ENCODE measurements around the gene ERC1.

Gene ERC1

DNA sequence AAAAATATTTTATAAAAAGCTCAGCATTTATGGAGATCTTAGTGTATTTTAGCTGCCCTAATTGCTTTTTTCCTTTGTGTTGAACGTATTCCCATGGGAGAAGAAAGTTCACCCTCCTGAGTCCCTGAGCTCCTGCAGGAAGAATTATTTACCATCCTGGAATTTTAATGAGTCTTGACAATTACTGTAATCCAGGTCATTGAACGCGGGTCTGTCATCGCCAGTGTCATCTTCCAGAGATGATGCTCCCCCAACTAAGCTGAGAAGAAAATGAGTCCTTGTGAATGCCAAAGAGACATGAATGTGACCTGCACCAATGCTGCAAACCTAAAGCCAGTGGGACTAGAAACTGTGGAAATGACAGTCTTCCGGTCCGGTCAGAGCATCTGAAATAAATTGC is 473.9 kb downstream of the ERC1 start:
- no peak for DNase-seq

DNA sequence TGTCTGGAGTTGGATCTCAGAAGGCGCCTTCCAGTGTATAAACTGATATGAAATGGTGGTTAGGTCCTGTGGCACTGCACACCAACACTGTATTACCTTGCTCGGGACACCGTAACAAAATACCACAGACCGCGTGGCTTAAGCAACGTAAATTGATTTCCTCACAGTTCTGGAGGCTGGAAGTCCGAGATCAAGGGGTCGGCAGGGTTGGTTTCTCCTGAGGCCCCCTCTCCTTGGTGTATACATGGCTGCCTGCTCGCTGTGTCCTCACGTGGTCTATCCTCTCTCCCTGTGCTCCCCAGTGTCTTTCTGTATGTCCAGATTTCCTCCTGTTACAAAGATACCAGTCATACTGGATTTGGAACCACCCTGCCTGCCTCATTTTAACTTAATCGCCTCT is 475.0 kb downstream of the ERC1 start:
- DNase-seq, result no peak

GRCh38 chr12:1466481-1467154 is 475.6 kb downstream of the ERC1 start:
- DNase-seq, result no peak

DNA sequence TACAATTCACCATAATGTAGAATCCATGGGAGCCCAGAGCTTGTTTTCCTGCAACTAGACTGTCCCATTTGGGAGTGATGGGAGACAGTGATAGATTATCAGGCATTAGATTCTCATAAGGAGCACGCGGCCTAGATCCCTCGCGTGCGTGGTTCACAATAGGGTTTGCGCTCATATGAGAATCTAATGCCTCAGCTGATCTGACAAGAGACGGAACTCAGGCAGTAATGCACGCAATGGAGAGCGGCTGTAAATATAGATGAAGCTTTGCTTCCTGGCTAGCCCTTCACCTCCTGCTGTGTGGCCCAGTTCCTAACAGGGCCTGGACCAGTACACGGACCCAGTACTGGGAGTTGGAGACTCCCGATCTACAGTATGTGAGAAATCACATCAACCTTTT is 476.7 kb downstream of the ERC1 start:
- no peak for DNase-seq

DNA sequence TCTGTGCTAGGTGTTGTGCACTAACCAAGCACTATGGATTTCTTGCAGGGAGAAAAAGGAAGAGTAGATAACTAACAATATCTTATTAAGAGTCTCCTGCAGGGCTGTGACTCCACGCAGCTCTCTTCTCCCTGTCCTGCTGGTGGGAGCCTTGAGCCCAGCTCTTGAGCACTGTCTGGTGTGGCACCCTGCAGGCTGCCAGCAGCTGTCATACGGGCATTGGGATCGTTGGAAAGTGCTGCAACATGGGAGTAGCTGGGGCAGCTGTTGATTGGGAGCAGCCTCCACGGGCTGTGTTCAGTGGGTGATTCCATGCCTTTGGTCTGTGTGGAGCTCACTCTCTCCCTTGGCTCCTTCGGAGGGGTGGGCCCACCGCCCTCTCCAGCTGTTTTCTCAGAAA is 478.0 kb downstream of the ERC1 start:
- DNase-seq, result no peak

DNA sequence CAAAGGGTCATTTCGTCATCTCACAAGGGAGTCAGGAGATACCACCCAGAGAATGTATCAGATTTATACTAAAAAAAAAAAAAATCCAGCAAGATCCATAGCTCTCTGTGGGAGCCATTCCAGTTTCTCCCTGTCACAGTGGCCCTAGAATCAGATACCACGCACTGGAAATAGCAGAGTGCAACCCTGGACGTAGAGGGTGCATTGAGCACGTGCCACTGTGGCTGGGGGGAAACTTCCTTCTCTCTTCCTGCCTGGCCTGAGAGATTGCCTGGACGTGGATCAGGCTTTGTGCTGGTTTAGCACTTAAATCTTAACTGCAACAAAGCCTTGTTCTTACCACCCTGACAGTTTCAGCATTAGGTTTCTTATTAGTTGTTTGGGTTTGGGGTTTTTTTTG is 479.0 kb downstream of the ERC1 start:
- DNase-seq, result no peak

GRCh38 chr12:1471224-1471623 is 480.2 kb downstream of the ERC1 start:
- DNase-seq, result peak; percentile 43

GRCh38 chr12:1473418-1473817 is 482.4 kb downstream of the ERC1 start:
- no peak for DNase-seq

DNA sequence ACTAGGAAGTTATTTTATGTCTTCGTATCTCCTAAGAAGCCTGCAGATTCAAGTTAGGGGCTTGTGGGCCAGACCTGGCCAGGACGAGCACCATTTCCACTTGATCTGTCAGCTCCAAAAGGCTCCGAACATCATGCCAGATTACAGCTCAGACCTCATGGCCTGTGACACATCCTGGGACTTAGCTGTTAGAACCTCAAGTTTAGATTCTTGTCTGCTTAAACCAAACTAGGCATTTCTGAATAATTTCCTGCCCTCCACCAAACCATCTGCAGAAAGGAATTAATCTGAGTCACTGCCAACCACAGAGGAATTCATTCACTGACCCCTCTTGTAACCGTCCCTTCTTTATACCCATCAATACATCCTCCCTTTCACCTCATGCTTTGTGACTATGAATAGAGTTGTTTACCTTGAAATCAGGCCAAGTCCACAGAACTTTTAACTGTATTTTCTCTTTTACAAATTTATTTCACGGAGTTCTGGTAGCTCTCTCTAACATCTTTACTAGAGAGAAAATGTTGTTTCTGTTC is 483.1 kb downstream of the ERC1 start:
- peak; percentile 91 for DNase-seq

GRCh38 chr12:1474574-1475153 is 483.6 kb downstream of the ERC1 start:
- DNase-seq, result peak; percentile 92

GRCh38 chr12:1479645-1480044 is 488.6 kb downstream of the ERC1 start:
- DNase-seq, result no peak

- no peak for DNase-seq
Measured at GRCh38 chr12:1481326-1481725, 490.3 kb downstream of the ERC1 start.

DNA sequence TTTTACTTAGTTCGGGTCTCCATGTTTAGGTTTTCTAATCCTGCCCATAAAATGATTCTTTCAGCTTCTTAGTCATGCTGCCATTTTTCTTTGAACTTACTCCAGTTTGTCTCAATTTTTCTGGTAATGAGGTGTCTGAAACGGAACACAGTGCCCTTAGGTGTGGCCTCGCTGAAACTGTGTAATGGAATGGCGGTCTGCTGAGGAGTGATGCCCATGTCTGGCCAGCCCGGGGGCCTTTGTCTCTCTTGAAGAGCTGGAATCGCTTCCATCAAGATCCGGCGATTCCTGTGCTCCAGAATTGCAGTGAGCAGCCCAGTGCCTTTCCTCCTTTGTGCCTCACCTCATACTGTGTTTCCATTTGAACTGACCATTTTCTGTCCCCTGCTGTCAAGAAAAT is 490.9 kb downstream of the ERC1 start:
- no peak for DNase-seq

DNA sequence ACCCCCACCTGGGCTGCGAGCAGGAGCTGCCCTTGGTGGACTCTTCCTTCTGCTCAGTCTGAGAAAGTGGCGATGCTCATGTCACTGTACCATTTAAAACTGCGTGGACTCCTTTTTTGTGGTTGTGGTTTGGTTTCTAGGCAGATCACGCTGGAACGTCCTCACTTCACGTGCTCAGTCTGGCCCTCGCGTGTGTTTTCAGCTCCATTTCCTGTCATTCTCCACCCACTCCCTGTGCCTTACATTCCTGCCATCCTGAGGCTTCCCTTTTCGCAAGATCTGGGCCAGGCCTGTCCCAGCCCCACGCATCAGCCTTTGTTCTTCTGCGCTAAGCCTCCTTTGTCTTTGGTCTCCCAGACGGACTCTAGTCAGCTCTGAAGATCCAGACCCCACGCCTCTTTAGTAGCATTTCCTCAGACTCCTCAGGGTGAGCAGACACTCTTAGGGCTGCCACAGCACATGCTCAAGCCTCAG is 497.9 kb downstream of the ERC1 start:
- no peak for DNase-seq

DNA sequence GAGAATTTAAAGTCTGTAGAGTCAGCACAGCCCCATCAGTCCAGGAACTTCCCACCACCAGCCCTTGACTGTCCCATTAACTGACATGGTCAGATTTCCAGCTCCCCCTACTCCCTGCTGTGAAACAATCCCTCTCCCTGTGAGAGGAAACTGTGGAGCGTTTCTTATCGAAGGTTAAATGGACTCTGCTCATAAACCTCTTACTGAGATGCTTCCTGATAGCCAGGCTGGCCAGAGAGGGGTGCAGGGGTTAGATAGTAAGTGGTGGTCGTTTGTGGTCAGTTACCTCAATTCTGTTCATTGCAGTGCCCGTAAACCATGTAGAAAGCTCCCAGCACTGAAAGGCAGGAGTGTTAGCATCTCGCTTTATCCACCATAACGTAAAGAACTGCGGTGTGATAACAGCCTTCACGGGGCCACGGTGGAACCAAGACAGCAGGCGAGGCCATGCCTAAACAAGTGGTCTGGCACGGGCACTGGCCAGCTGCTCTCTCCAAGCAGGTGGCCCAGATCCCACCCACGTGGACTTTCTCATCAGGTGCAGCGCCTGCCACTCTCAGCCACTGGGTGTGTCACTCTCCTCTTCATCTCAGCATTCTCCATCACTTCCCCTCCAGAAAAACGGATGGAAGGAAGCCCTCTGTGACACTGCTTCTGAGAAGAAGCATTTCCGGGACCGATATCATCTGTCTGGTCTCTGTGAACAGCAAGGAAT is 501.1 kb downstream of the ERC1 start:
- no peak for DNase-seq

DNA sequence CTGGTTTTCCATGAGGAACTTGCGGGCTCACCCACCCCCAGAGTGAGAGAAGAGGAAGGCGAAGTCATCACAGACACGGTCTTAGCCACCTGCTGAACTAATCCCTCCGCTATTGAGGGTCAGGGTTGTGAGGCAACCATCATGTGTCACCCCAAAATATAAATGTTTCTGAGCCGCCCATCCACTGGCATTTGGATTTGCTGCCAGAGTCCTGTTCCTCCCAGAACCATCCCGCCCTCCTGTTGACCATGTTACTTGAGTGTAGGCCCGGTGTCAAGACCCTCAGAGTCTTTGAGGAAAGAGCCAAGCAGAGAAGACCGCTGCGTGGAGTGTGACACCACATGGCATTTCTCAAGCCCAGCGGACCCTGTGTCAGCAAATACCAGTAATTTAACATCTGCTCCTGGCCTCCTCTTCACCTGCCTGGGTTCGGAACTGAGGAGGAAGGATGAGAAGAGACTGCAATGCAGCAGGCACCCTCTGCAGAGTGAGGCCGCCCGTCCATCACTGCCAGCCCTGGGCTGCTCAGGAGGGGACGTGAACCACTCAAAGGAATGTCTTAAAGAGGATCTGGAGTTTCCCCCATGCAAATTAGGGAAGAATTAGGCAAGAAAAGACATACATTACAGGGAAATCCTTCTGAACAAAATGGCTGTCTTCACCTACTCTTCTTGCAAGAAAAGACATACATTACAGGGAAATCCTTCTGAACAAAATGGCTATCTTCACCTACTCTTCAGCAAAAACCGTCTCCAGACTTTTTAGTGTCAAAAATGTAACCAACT is 502.9 kb downstream of the ERC1 start:
- no peak for DNase-seq

DNA sequence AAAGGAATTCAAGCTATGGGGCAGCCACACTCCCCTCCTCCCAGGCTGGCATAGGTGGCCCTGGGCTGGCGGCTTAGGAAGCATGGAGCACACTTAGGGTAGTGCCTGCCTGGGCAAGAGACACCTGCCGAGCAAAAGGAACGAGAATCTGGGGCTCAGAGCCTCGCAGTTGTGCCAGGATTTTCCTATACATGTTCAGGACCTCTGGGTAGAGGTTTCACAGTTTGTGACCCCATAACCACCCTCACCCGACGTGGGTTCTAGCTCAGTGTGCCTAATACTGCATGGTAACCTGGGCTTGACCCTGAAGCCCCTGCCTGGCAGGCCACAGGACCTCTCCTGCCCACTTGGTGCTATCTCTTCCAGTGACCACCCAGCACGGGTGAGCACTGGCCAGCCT is 503.8 kb downstream of the ERC1 start:
- no peak for DNase-seq

DNA sequence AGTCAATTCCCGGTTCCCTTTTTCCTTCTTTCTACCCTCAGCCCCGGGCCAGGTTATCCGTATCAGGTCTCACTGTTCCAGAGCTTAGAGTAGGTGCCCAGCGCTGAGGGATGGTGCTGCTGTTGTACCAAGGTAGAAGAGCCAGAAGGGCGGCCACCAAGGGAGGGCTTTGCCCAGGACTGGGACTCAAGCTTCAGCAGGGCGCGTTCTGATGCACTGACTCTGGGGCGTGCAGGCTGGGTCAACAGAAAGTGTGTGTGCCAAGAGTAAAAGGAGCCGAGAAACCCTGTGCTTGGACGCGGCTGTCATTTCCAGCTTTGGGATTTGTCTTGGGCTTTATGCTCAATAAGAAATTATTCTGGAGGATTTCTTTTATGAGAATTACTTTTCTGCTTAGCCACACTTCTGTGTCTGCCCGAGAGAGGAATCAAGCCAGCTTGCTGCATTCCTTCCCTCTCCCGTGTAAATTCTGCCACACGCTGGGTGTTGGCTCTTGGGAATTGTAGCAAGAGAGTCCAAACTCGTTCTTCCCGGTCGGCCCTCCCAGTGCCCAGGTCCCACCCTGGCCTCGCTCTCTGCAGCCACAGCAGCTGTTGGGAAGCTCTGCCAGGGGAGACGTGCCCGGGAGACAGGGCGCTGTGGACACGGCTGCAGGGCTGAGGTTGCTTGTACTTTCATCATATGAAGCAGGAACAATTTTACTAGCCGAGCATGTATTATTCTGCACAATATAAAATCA is 505.3 kb downstream of the ERC1 start:
- no peak for DNase-seq

GRCh38 chr12:1497161-1497560 is 506.1 kb downstream of the ERC1 start:
- no peak for DNase-seq

- DNase-seq, result no peak
Measured at GRCh38 chr12:1498199-1498740, 507.2 kb downstream of the ERC1 start.

- no peak for DNase-seq
Measured at GRCh38 chr12:1499351-1499750, 508.3 kb downstream of the ERC1 start.

- no peak for DNase-seq
Measured at GRCh38 chr12:1500095-1500801, 509.2 kb downstream of the ERC1 start.

Data from NCI-H1092 treated with DMSO at 0.1 percent for 48 hours (cell line).